HS-27A (cell line): Measurements from ENCODE around the gene KMT2C.

Experiments used
- DNase-seq: peaks from one replicate; pipeline ENCODE4 v3.0.0-alpha.2; 2012; ENCODE audit warnings: low read depth, missing footprints

The KMT2C gene

DNA sequence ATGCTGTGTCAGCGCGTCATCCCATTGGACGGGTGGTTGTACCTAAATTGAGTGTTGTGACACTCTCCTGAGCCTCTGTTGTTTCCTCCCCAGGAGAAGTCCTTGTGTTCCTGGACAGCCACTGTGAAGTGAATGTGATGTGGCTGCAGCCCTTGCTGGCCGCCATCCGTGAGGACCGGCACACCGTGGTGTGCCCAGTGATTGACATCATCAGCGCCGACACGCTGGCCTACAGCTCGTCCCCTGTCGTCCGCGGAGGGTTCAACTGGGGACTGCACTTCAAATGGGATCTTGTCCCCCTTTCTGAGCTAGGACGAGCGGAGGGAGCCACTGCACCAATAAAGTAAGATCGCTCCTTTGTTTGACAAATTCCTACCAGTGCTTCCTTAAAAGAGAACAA, 327.9 kb downstream of the KMT2C start:
- no peak for DNase-seq

DNA sequence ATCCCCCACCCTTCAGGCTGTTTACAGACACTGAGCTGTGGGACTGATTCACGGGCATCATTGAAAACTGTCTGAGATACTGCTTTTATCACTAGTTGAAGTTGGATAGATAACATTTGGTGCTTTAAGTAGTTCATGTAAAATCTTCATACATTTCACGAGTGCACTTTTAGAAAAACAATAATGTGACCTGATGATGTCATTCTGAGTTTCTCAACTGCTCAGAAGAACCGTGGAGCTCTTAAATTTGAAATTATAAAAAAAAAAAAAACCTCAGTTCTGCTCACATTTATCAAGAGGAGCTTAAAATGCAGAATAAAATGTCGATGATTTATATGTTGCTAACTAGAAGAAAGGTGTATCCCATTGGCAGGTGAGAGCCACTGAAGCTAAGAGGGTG, 328.8 kb downstream of the KMT2C start:
- DNase-seq, result no peak

DNA sequence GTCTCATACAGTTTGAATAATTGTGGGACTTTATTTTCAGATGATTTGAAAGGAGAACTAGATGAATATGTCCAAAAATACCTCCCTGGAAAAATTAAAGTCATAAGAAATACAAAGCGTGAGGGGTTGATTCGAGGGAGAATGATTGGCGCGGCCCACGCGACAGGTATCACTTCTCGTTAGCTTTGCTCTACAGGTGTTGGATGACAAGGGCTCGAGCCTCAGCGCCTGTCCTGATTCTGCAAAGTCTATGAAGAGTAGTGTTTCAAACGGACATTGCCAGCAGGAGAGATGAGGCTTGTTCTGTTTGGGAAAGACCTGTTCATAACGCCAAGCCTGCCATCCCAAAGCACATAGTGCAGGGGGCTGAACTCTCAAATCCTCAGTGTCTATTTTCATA, 330.6 kb downstream of the KMT2C start:
- DNase-seq, result no peak

DNA sequence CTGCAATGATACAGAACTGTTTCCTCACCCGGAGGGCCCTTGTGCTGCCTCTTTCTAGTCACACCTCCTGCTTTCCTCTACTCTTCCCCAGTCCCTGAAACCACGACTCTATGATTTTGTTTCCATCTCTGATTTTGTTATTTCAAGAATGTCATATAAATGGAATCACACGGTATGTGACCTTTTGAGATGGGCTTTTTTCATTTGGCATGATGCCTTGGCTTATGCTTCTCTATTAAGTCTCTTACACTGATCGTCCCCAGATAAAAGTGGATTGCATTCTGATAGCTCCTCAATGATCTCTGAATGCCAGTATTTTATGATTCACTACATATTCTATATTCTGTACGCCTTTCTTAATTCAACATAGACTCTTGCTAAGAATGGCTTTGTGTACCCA, 332.1 kb downstream of the KMT2C start:
- no peak for DNase-seq

DNA sequence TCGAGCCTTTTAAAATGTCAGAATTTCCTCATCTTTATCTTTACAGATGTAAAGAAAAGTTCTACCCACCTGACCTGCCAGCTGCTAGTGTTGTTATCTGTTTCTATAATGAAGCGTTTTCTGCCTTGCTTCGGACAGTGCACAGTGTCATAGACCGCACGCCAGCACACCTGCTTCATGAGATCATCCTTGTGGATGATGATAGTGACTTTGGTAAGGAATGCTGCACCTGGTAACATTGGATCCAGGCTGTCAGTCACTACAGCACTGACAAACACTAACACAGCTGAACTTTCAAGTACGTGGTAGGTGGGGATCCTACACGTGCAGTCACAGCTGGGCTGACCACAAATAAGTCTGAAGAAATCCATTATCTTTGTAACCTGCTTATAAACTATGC, 332.7 kb downstream of the KMT2C start:
- no peak for DNase-seq

DNA sequence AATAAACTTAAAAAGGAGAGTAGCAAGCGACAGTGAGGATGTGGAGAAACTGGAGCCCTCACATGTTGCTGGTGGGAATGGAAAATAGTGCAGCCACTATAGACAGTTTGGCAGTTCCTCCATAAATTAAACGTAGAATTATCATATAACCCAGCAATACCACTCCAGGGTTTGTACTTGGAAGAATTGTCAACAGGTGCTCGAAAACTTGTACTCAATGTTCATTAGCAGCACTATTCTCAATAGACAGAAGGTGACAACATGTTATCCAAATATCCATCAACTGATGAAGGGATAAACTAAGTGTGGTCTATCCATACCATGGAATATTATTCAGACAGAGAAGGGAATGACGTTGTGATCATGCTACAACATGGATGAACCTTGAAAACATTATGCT, 338.5 kb downstream of the KMT2C start:
- DNase-seq, result no peak

DNA sequence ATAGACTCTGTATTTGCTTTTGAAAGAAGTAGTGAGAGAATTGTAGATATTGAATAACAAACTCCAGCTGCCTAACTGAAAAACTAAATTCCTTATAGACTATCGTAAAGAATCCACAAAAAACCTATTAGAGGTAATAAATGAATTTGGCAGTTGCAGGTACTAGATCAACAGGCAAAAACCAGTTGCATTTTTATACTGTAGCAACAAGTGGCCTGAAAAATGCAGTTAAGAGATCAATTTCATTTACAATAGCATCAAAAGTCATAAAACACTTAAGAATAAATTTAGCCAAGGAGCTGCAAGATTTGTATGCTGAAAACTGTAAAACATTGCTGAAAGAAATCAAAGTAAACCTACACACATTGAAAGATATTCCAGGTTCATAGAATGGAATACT, 340.0 kb downstream of the KMT2C start:
- no peak for DNase-seq

DNA sequence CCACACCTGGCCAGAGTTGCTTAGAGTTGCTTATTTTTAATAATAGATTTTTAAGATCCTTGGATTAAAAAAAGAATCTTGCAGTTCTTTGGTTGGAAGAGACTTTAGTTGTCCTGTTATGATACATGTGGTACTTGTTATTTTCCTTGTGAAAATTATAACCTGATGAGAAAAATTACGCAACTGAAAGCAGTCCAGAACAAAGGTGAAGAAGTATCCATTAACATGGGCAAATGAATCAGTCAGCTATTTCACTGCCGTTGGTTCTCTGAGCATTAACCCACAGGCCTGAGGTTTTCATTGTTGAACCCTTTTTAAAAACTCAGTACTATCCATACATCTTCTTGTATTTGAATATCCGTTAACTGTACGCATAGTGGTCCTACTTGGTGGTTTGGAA, 342.1 kb downstream of the KMT2C start:
- no peak for DNase-seq

DNA sequence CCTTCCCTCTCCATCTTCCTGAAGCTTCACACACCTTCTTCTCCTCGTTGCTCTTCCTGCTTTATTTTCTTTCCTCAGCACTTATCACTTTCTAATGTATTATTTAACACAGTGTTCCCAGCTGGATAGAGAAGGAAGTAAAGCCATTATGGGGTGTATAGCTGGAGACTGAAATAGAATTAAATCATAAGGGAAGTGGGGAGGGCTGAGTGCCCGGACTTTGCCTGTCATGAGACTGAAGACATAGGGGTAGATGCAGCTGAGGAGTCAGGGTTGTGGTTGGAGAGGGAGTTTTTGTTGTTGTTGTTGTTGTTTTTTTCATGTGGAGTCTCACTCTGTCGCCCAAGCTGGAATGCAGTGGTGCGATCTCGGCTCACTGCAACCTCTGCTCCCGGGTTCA, 345.1 kb downstream of the KMT2C start:
- DNase-seq, result no peak

DNA sequence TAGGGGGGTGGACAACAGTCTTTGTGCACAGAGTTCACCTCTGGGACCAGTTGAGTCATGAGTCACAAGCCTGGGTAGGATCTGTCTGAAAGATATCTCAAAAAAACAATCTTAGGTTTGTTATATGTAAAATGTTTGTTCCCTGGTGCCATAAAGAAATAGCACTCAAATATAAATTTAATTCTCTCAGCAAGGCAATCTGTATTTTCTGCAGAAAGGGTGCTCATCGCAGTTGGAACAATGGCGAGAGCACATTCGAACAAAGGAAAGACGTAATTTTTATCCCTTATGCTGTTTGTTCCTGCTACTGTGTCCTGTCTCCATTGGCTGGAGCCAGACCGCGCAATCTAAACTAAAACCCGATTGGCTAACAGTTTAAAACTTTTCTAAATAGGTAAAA, 346.6 kb downstream of the KMT2C start:
- no peak for DNase-seq

DNA sequence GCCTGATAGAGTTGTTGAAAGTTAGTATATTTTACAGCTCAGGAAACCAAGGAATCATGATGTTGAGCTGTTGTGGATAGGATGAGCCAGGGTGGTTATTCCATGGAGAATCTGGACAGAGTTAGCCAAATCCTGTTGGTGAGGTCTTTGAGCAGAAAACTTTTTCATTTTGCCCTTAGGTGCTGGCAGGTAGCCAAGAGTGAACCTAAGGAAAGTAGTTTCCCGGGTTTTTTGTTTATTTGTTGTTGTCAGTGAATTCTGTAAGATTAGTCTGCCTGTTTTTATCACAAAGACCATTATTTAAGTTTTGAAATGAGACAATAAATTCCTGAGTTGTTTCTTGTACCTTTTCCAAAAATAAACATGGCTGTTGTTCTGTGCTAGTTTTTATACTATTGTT, 349.3 kb downstream of the KMT2C start:
- no peak for DNase-seq

DNA sequence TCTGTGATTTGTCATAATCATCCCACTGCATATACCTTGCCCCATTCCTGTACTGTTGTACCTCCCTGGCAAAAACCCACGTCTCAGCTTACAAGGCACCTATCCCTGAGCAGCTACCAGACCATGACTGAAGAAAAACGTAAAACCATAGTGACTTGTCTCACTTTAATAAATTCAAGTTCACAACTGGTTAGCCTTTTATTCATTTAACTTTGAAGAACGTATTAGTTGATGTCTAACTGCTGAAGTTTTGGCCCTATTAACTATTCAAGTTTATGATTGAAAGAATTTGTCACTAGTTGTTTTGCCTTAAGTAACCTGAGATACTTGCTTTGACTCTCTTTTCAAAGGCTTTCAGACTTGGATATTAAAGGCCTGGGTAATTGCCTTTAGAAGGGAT, 350.7 kb downstream of the KMT2C start:
- no peak for DNase-seq
